Tibial nerve (tissue), 4 donors: ENCODE results near the gene GABBR2. TPM values are rescaled to one million over a fixed set of nuclear protein-coding genes. Genes with fewer than 3 reads are reported as not detected.

Source experiments
- DNase-seq, 2 donors: peaks; one replicate each; pipeline ENCODE4 v3.0.0-alpha.2; 2019; ENCODE audit warnings: low spot score in 2 of 2
- H3K27ac ChIP-seq, 4 donors: fragments of 200-600 bp; sonication (generic) in 3 of 4; one replicate each; pipeline ENCODE4 v1.5.1; 2017 to 2019; ENCODE audit warnings: mild to moderate bottlenecking in 1 of 4
- H3K27me3 ChIP-seq, 2 donors: fragments of 200-600 bp; sonication (generic) in 1 of 2; one replicate each; pipeline versions ENCODE4 v1.5.1 to v1.6.0; 2017 to 2019
- H3K36me3 ChIP-seq, 3 donors: fragments of 200-600 bp; sonication (generic); one replicate each; pipeline ENCODE4 v1.5.1; 2018 to 2019
- H3K4me1 ChIP-seq, 4 donors: fragments of 200-600 bp; sonication (generic) in 3 of 4; one replicate each; pipeline ENCODE4 v1.5.1; 2017 to 2019
- H3K4me3 ChIP-seq, 4 donors: fragments of 200-600 bp; sonication (generic) in 3 of 4; one replicate each; pipeline ENCODE4 v1.5.1; 2017 to 2019; ENCODE audit warnings: mild to moderate bottlenecking in 1 of 4, moderate library complexity in 1 of 4
- H3K9me3 ChIP-seq, 4 donors: fragments of 200-600 bp; sonication (generic) in 3 of 4; one replicate each; pipeline ENCODE4 v1.5.1; 2017 to 2019
- EP300 ChIP-seq, 2 donors: sonication (generic); formaldehyde crosslinking; IDR thresholded peaks; one replicate each; pipeline ENCODE4 v1.6.1; 2017; ENCODE audit warnings: antibody characterized with exemption in 2 of 2, mild to moderate bottlenecking in 1 of 2
- POLR2A ChIP-seq, 2 donors: fragments of 450-650 bp; IDR thresholded peaks; one replicate each; pipeline ENCODE4 v1.6.1; 2017; ENCODE audit warnings: antibody characterized with exemption in 2 of 2, mild to moderate bottlenecking in 2 of 2, moderate library complexity in 2 of 2
- WGBS, 2 donors: methylation state at CpG; one replicate each; pipeline ENCODE4 v1.1.5; 2018; 5-methylcytosine and 5-hydroxymethylcytosine counted together
- total RNA-seq, 4 donors: library from RNA; depleted of rRNA; stranded (reverse); fragments of >200 nt; gene quantifications; one replicate each; pipeline ENCODE4 v1.1.0, GENCODE V29; 2016
- TF ChIP-seq, protein P1 (sequence below), 5 experiments: fragments of 200-600 bp in 3 of 5; fragments of 450-650 bp in 2 of 5; sonication (generic) in 3 of 5; IDR thresholded peaks; one replicate each; pipeline ENCODE4 v1.5.1; 2016 to 2019; ENCODE audit warnings: antibody characterized with exemption in 5 of 5, mild to moderate bottlenecking in 3 of 5, moderate library complexity in 2 of 5

The GABBR2 gene
- total RNA-seq, 4 donors from 2014 or later, result 0.20 to 0.22 TPM; not detected in 2

DNA sequence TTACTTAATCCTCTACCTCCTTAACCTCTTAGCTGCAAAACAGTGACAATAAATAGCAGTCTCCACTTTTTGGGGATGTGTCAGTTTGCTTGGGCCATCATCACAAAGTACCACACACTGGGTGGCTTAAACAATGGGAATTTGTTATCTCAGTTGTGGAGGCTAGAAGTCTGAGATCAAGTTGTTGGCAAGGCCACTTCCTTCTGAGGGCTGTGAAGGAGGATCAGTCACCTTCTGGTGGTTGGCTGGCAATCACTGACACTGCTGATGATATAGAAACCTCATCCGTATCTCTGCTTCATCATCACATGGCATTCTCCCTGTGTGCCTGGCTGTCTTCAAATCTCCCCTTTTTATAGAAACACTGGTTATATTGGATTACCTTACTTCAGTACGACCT lies 266.2 kb downstream of the GABBR2 start:
- no peak for DNase-seq
- WGBS, 2 donors, result 60 to 66% methylated on average over 2 of the region's 2 CpGs

DNA sequence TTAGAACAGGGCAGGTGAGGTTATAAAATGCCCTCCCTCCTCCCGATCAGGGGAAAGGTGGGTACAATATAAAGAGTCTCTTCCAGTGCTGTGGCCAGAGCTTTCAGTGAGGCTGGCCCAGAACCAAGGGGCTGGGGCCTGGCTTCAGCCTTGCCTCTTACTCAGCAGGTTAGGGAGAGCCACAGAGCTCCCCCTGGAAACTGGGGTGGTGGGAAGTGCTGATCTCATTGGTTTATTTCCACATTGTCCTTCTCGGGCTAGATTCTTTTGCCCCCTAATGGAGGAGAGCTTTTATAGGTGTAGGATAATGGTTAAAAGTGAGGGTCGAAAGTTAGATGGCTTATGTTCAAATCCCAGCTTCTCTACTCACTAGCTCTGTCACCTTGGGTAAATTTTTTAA lies 266.6 kb downstream of the GABBR2 start:
- WGBS, 2 donors, result 56 to 60% methylated on average over 3 of the region's 3 CpGs
- no peaks in the 10 kb centered on the region for H3K4me1 ChIP-seq
- H3K9me3 ChIP-seq, result no peaks in the 10 kb centered on the region
- DNase-seq, result no peak
- no peaks in the 10 kb centered on the region for H3K36me3 ChIP-seq
- H3K4me3 ChIP-seq, result no peak overlapping the region
- H3K27ac ChIP-seq, result no peak overlapping the region
- H3K27me3 ChIP-seq, result no peaks in the 10 kb centered on the region
- TF ChIP-seq EP300 (IDR thresholded peaks at IDR 0.05) (no peak), POLR2A (IDR thresholded peaks at IDR 0.05) (no peak)
- TF ChIP-seq, protein P1, sequence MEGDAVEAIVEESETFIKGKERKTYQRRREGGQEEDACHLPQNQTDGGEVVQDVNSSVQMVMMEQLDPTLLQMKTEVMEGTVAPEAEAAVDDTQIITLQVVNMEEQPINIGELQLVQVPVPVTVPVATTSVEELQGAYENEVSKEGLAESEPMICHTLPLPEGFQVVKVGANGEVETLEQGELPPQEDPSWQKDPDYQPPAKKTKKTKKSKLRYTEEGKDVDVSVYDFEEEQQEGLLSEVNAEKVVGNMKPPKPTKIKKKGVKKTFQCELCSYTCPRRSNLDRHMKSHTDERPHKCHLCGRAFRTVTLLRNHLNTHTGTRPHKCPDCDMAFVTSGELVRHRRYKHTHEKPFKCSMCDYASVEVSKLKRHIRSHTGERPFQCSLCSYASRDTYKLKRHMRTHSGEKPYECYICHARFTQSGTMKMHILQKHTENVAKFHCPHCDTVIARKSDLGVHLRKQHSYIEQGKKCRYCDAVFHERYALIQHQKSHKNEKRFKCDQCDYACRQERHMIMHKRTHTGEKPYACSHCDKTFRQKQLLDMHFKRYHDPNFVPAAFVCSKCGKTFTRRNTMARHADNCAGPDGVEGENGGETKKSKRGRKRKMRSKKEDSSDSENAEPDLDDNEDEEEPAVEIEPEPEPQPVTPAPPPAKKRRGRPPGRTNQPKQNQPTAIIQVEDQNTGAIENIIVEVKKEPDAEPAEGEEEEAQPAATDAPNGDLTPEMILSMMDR (IDR thresholded peaks at IDR 0.05), result no peak

More for the DNA sequence above, 266.2 kb downstream of the GABBR2 start:
- H3K27me3 ChIP-seq, result no peaks in the 10 kb centered on the region
- no peaks in the 10 kb centered on the region for H3K36me3 ChIP-seq
- H3K27ac ChIP-seq, result no peak overlapping the region
- no peak for TF ChIP-seq EP300 (IDR thresholded peaks at IDR 0.05)
- TF ChIP-seq, protein P1 (IDR thresholded peaks at IDR 0.05), result no peak
- TF ChIP-seq POLR2A (IDR thresholded peaks at IDR 0.05), result no peak
- no peaks in the 10 kb centered on the region for H3K9me3 ChIP-seq
- H3K4me1 ChIP-seq, result no peaks in the 10 kb centered on the region
- H3K4me3 ChIP-seq, result no peak overlapping the region

DNA sequence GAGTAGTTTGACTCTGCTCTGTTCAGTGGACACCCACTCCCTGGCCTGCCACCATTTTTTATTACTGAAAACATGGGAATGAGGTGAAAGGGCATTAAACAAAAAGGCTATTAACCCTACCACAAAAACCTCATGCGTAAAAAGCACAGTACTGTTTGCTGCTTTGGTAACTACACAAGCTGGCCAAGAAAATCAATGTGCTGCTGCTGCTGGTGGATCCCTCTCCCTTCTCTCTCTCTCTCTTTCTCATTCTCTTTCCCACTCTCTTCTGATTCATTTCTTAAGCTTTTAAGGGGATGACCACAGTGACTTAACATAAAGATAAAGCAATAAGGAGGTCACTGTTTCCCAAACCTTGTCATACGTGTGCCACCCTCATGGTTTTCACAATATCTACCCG lies 270.1 kb downstream of the GABBR2 start:
- TF ChIP-seq, protein P1 (IDR thresholded peaks at IDR 0.05), result no peak
- TF ChIP-seq EP300 (IDR thresholded peaks at IDR 0.05) (no peak), POLR2A (IDR thresholded peaks at IDR 0.05) (no peak)
- H3K27me3 ChIP-seq, result no peaks in the 10 kb centered on the region
- no peak overlapping the region for H3K4me3 ChIP-seq
- no peak overlapping the region for H3K27ac ChIP-seq
- no peaks in the 10 kb centered on the region for H3K9me3 ChIP-seq
- no peaks in the 10 kb centered on the region for H3K36me3 ChIP-seq
- no peaks in the 10 kb centered on the region for H3K4me1 ChIP-seq
- 55 to 57% methylated on average over 3 of the region's 3 CpGs for WGBS, 2 donors
- no peak for DNase-seq

DNA sequence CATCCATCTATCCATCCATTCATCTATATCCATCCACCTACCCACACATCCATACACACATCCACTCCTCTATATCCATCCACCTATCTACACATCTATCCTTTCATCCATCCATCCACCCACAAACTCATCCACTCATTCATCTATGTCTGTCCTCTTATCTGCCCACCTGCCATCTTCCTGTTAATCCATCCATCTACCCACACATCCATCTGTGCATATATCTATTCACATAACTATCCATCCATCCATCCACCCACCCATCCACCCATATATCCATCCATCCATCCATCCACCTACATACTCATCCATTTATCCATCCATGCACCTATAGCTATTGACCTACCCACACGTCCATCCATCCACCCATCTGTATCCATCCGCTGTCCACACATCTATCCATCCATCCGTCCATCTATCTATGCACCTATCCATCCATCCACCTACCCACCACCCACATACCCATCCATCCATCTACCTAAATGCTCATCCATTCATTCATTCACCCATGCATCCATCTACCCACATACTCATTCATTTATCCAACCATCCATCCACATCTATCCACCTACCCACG lies 271.2 kb downstream of the GABBR2 start:
- H3K4me3 ChIP-seq, result no peak overlapping the region
- H3K9me3 ChIP-seq, result no peaks in the 10 kb centered on the region
- no peaks in the 10 kb centered on the region for H3K36me3 ChIP-seq
- no peak for DNase-seq
- 94% methylated on average over 4 of the region's 4 CpGs for WGBS, 2 donors
- TF ChIP-seq, protein P1 (IDR thresholded peaks at IDR 0.05), result no peak
- TF ChIP-seq POLR2A (IDR thresholded peaks at IDR 0.05) (no peak), EP300 (IDR thresholded peaks at IDR 0.05) (no peak)
- H3K4me1 ChIP-seq, result no peaks in the 10 kb centered on the region
- no peaks in the 10 kb centered on the region for H3K27me3 ChIP-seq
- no peak overlapping the region for H3K27ac ChIP-seq

DNA sequence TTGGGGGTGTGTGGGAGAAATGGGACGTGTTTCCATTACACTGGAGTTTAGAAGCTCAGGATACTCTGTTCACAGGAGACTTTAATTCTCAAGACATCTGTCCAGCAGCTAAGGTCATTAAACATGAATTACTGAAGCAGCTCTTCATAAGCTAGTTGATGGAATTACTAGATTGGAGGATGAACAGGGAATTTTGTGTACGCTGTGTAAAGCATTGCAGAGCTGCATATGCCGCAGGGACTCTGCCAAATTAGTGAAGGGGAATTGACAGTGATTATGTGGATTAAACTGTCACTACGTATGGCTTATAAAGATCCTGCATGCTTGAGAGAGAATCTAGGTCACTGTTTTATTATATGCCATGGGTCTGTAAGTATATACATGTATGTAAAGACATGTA lies 275.8 kb downstream of the GABBR2 start:
- WGBS, 2 donors, result 63 to 92% methylated on average over 4 of the region's 4 CpGs
- TF ChIP-seq POLR2A (IDR thresholded peaks at IDR 0.05), result no peak
- no peak for TF ChIP-seq EP300 (IDR thresholded peaks at IDR 0.05)
- TF ChIP-seq, protein P1 (IDR thresholded peaks at IDR 0.05), result no peak
- Histone ChIP-seq H3K27me3 (no peaks in the 10 kb centered on the region), H3K4me1 (peaks cover 0 to 15% (median 0%) of the 10 kb centered on the region in 4 donors), H3K36me3 (no peaks in the 10 kb centered on the region), H3K4me3 (no peak overlapping the region), H3K27ac (no peak overlapping the region), H3K9me3 (no peaks in the 10 kb centered on the region)
- no peak for DNase-seq
